HEK293 (cell line): Measurements from ENCODE around the gene PPP1CA.

Experiments
- KLF16 ChIP-seq: fragments of 450-650 bp; formaldehyde crosslinking; IDR thresholded peaks from 2 replicates; pipeline ENCODE4 v1.5.1; 2017; ENCODE audit warnings: missing biosample characterization, missing genetic modification characterization
- KLF8 ChIP-seq: fragments of 450-650 bp; formaldehyde crosslinking; IDR thresholded peaks from 2 replicates; pipeline ENCODE4 v1.5.1; 2016; ENCODE audit warnings: missing biosample characterization, missing genetic modification characterization
- PRDM1 ChIP-seq: fragments of 450-650 bp; formaldehyde crosslinking; IDR thresholded peaks from 2 replicates; pipeline ENCODE4; 2016; ENCODE audit warnings: missing biosample characterization, missing genetic modification characterization
- SCRT2 ChIP-seq: fragments of 450-650 bp; formaldehyde crosslinking; IDR thresholded peaks from 2 replicates; pipeline ENCODE4 v1.5.1; 2016; ENCODE audit warnings: missing biosample characterization, missing genetic modification characterization
- YY2 ChIP-seq: fragments of 450-650 bp; formaldehyde crosslinking; IDR thresholded peaks from 2 replicates; pipeline ENCODE4 v1.5.1; 2016; ENCODE audit warnings: missing biosample characterization, missing genetic modification characterization
- ZFP41 ChIP-seq: fragments of 450-650 bp; formaldehyde crosslinking; IDR thresholded peaks from 2 replicates; pipeline ENCODE4 v1.5.1; 2016; ENCODE audit warnings: missing biosample characterization, missing genetic modification characterization, borderline replicate concordance
- ZNF132 ChIP-seq: fragments of 450-650 bp; formaldehyde crosslinking; IDR thresholded peaks from 2 replicates; pipeline ENCODE4 v1.5.1; 2017; ENCODE audit warnings: missing biosample characterization, missing genetic modification characterization, borderline replicate concordance
- ZNF138 ChIP-seq: fragments of 450-650 bp; formaldehyde crosslinking; IDR thresholded peaks from 2 replicates; pipeline ENCODE4 v1.5.1; 2016; ENCODE audit warnings: missing biosample characterization, missing genetic modification characterization, borderline replicate concordance
- ZNF175 ChIP-seq: fragments of 450-650 bp; formaldehyde crosslinking; IDR thresholded peaks from 2 replicates; pipeline ENCODE4 v1.5.1; 2016; ENCODE audit warnings: missing biosample characterization, missing genetic modification characterization
- ZNF202 ChIP-seq: fragments of 450-650 bp; formaldehyde crosslinking; IDR thresholded peaks from 2 replicates; pipeline ENCODE4 v1.5.1; 2016; ENCODE audit warnings: missing biosample characterization, missing genetic modification characterization, borderline replicate concordance
- ZNF23 ChIP-seq: fragments of 450-650 bp; formaldehyde crosslinking; IDR thresholded peaks from 2 replicates; pipeline ENCODE4 v1.5.1; 2016; ENCODE audit warnings: missing biosample characterization, missing genetic modification characterization, borderline replicate concordance
- ZNF24 ChIP-seq: fragments of 450-650 bp; formaldehyde crosslinking; IDR thresholded peaks from 2 replicates; pipeline ENCODE4 v1.5.1; 2016; ENCODE audit warnings: missing biosample characterization, missing genetic modification characterization
- ZNF274 ChIP-seq, 2 experiments: fragments of 200-500 bp in 1 of 2; fragments of 450-650 bp in 1 of 2; sonication (Bioruptor generic) in 1 of 2; formaldehyde crosslinking in 1 of 2; IDR thresholded peaks; 2 replicates each; pipeline versions ENCODE4 v1.5.1 to v1.6.1; 2014 to 2016; ENCODE audit warnings: borderline replicate concordance in 1 of 2, inconsistent platforms in 1 of 2, low read length in 1 of 2, missing biosample characterization in 1 of 2, missing genetic modification characterization in 1 of 2
- ZNF280D ChIP-seq: fragments of 450-650 bp; formaldehyde crosslinking; IDR thresholded peaks from 2 replicates; pipeline ENCODE4 v1.5.1; 2016; ENCODE audit warnings: missing biosample characterization, missing genetic modification characterization
- ZNF354C ChIP-seq: fragments of 450-650 bp; formaldehyde crosslinking; IDR thresholded peaks from 2 replicates; pipeline ENCODE4 v1.5.1; 2016; ENCODE audit warnings: missing biosample characterization, missing genetic modification characterization, low read depth, borderline replicate concordance
- ZNF366 ChIP-seq: fragments of 450-650 bp; formaldehyde crosslinking; conservative IDR thresholded peaks from 2 replicates; pipeline ENCODE4 v1.5.1; 2016; ENCODE audit warnings: missing biosample characterization, missing genetic modification characterization
- ZNF48 ChIP-seq: fragments of 450-650 bp; formaldehyde crosslinking; IDR thresholded peaks from 2 replicates; pipeline ENCODE4 v1.5.1; 2016; ENCODE audit warnings: missing biosample characterization, missing genetic modification characterization
- ZNF488 ChIP-seq: fragments of 450-650 bp; formaldehyde crosslinking; IDR thresholded peaks from 2 replicates; pipeline ENCODE4 v1.5.1; 2016; ENCODE audit warnings: missing biosample characterization, missing genetic modification characterization
- ZNF501 ChIP-seq: fragments of 450-650 bp; formaldehyde crosslinking; IDR thresholded peaks from 2 replicates; pipeline ENCODE4 v1.5.1; 2016; ENCODE audit warnings: missing biosample characterization, missing genetic modification characterization
- ZNF518A ChIP-seq: fragments of 450-650 bp; formaldehyde crosslinking; conservative IDR thresholded peaks from 2 replicates; pipeline ENCODE4 v1.5.1; 2016; ENCODE audit warnings: low read depth, missing biosample characterization, missing genetic modification characterization
- ZNF596 ChIP-seq: fragments of 450-650 bp; IDR thresholded peaks from 2 replicates; pipeline ENCODE4 v1.5.0; 2018; ENCODE audit warnings: missing biosample characterization, mild to moderate bottlenecking, missing genetic modification characterization, moderate library complexity
- ZNF624 ChIP-seq: fragments of 450-650 bp; formaldehyde crosslinking; IDR thresholded peaks from 2 replicates; pipeline ENCODE4 v1.5.1; 2017; ENCODE audit warnings: missing biosample characterization, missing genetic modification characterization
- ZNF830 ChIP-seq: fragments of 450-650 bp; IDR thresholded peaks from 2 replicates; pipeline ENCODE4 v1.5.0; 2018; ENCODE audit warnings: missing biosample characterization, missing genetic modification characterization, low read depth, mild to moderate bottlenecking, moderate library complexity
- ZNF843 ChIP-seq: fragments of 450-650 bp; formaldehyde crosslinking; IDR thresholded peaks from 2 replicates; pipeline ENCODE4 v1.5.1; 2016; ENCODE audit warnings: missing biosample characterization, missing genetic modification characterization
- TF ChIP-seq, protein P1 (sequence below): fragments of 450-650 bp; formaldehyde crosslinking; IDR thresholded peaks from 2 replicates; pipeline ENCODE4 v1.5.0; 2017; ENCODE audit warnings: missing biosample characterization, missing genetic modification characterization, borderline replicate concordance
- TF ChIP-seq, protein P2 (sequence below): fragments of 450-650 bp; formaldehyde crosslinking; IDR thresholded peaks from 2 replicates; pipeline ENCODE4 v1.5.1; 2017; ENCODE audit warnings: missing biosample characterization, missing genetic modification characterization

The PPP1CA gene

GRCh38 chr11:67436459-67437081, 34.9 kb upstream of the PPP1CA start (continued):
- TF ChIP-seq, protein P1, sequence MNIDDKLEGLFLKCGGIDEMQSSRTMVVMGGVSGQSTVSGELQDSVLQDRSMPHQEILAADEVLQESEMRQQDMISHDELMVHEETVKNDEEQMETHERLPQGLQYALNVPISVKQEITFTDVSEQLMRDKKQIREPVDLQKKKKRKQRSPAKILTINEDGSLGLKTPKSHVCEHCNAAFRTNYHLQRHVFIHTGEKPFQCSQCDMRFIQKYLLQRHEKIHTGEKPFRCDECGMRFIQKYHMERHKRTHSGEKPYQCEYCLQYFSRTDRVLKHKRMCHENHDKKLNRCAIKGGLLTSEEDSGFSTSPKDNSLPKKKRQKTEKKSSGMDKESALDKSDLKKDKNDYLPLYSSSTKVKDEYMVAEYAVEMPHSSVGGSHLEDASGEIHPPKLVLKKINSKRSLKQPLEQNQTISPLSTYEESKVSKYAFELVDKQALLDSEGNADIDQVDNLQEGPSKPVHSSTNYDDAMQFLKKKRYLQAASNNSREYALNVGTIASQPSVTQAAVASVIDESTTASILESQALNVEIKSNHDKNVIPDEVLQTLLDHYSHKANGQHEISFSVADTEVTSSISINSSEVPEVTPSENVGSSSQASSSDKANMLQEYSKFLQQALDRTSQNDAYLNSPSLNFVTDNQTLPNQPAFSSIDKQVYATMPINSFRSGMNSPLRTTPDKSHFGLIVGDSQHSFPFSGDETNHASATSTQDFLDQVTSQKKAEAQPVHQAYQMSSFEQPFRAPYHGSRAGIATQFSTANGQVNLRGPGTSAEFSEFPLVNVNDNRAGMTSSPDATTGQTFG (tag by site-specific recombination) = no peak
- peak; percentile 38; the same call in 1 of the 2 replicates for TF ChIP-seq ZNF24
- no peak for TF ChIP-seq ZFP41 (tag by site-specific recombination)
- TF ChIP-seq ZNF518A (tag by site-specific recombination) = no peak
- no peak for TF ChIP-seq ZNF843 (tag by site-specific recombination)
- TF ChIP-seq ZNF596 (tag by site-specific recombination) = no peak
- no peak for TF ChIP-seq PRDM1 (tag by site-specific recombination)
- no peak for TF ChIP-seq ZNF624 (tag by site-specific recombination)
- TF ChIP-seq ZNF202 (tag by site-specific recombination) = no peak
- TF ChIP-seq KLF16 (tag by site-specific recombination) = 0 out of 2 replicates have a peak, but pooled peaks have one; percentile 31
- no peak for TF ChIP-seq ZNF280D (tag by site-specific recombination)
- no peak for TF ChIP-seq ZNF274 (IDR thresholded peaks at IDR 0.05; ENCODE audit: low read length)
- TF ChIP-seq ZNF274 (tag by site-specific recombination; IDR thresholded peaks at IDR 0.05; ENCODE audit: borderline replicate concordance) = no peak
- TF ChIP-seq SCRT2 (tag by site-specific recombination) = no peak
- TF ChIP-seq, protein P2, sequence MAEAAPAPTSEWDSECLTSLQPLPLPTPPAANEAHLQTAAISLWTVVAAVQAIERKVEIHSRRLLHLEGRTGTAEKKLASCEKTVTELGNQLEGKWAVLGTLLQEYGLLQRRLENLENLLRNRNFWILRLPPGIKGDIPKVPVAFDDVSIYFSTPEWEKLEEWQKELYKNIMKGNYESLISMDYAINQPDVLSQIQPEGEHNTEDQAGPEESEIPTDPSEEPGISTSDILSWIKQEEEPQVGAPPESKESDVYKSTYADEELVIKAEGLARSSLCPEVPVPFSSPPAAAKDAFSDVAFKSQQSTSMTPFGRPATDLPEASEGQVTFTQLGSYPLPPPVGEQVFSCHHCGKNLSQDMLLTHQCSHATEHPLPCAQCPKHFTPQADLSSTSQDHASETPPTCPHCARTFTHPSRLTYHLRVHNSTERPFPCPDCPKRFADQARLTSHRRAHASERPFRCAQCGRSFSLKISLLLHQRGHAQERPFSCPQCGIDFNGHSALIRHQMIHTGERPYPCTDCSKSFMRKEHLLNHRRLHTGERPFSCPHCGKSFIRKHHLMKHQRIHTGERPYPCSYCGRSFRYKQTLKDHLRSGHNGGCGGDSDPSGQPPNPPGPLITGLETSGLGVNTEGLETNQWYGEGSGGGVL (tag by site-specific recombination) = peak; percentile 47; the same call in 1 of the 2 replicates
- no peak for TF ChIP-seq ZNF175 (tag by site-specific recombination)
- TF ChIP-seq ZNF23 = no peak
- TF ChIP-seq ZNF138 (tag by site-specific recombination) = no peak
- no peak for TF ChIP-seq ZNF501
- peak; percentile 54; the same call in 1 of the 2 replicates for TF ChIP-seq KLF8 (tag by site-specific recombination)
- no peak for TF ChIP-seq ZNF488 (tag by site-specific recombination)
- no peak for TF ChIP-seq ZNF48 (tag by site-specific recombination)
- TF ChIP-seq ZNF830 (tag by site-specific recombination) = no peak
- no peak for TF ChIP-seq YY2 (tag by site-specific recombination)
- TF ChIP-seq ZNF366 (tag by site-specific recombination) = peak; percentile 57
- no peak for TF ChIP-seq ZNF354C (tag by site-specific recombination)
- TF ChIP-seq ZNF132 (tag by site-specific recombination) = no peak
